HG02610 (cell line): ENCODE measurements around the gene FHOD3.

Source experiments
- ATAC-seq: cut with Tn5 transposase; IDR thresholded peaks from one replicate; pipeline ENCODE4 v1.9.1; 2021; ENCODE audit warnings: mild to moderate bottlenecking, moderate library complexity; ENCODE audit not compliant: unreplicated experiment

FHOD3 gene

GRCh38 chr18:36643061-36643460 lies 345.5 kb downstream of the FHOD3 start:
- no peak for ATAC-seq

- no peak for ATAC-seq
Observed at GRCh38 chr18:36648803-36649202, 351.3 kb downstream of the FHOD3 start.

- no peak for ATAC-seq
Observed at GRCh38 chr18:36649205-36649604, 351.7 kb downstream of the FHOD3 start.

GRCh38 chr18:36650266-36650665 lies 352.8 kb downstream of the FHOD3 start:
- no peak for ATAC-seq

- ATAC-seq = no peak
Observed at GRCh38 chr18:36650906-36651305, 353.4 kb downstream of the FHOD3 start.

- no peak for ATAC-seq
Observed at GRCh38 chr18:36652503-36652902, 355.0 kb downstream of the FHOD3 start.

GRCh38 chr18:36653141-36653869 lies 355.8 kb downstream of the FHOD3 start:
- ATAC-seq = no peak

GRCh38 chr18:36653870-36654269 lies 356.4 kb downstream of the FHOD3 start:
- ATAC-seq = no peak

- ATAC-seq = no peak
Observed at GRCh38 chr18:36655074-36655473, 357.6 kb downstream of the FHOD3 start.

- ATAC-seq = no peak
Observed at GRCh38 chr18:36655930-36656329, 358.4 kb downstream of the FHOD3 start.

- ATAC-seq = no peak
Observed at GRCh38 chr18:36658611-36659010, 361.1 kb downstream of the FHOD3 start.

- ATAC-seq = no peak
Observed at GRCh38 chr18:36660311-36660710, 362.8 kb downstream of the FHOD3 start.

GRCh38 chr18:36661999-36662398 lies 364.5 kb downstream of the FHOD3 start:
- no peak for ATAC-seq

- no peak for ATAC-seq
Observed at GRCh38 chr18:36663312-36663711, 365.8 kb downstream of the FHOD3 start.

GRCh38 chr18:36665952-36666351 lies 368.4 kb downstream of the FHOD3 start:
- no peak for ATAC-seq

GRCh38 chr18:36667811-36668210 lies 370.3 kb downstream of the FHOD3 start:
- ATAC-seq = no peak

- ATAC-seq = no peak
Observed at GRCh38 chr18:36668349-36668748, 370.8 kb downstream of the FHOD3 start.

- ATAC-seq = peak; percentile 49
Observed at GRCh38 chr18:36672437-36673344, 375.2 kb downstream of the FHOD3 start.

GRCh38 chr18:36673452-36673851 lies 375.9 kb downstream of the FHOD3 start:
- no peak for ATAC-seq

GRCh38 chr18:36675076-36675475 lies 377.6 kb downstream of the FHOD3 start:
- no peak for ATAC-seq

- ATAC-seq = no peak
Observed at GRCh38 chr18:36675542-36675941, 378.0 kb downstream of the FHOD3 start.

- ATAC-seq = no peak
Observed at GRCh38 chr18:36676629-36677028, 379.1 kb downstream of the FHOD3 start.
